ENCODE data around the gene C6orf89.

- no peak for TF ChIP-seq CTCF (IDR thresholded peaks at IDR 0.05)
- TF ChIP-seq EP300 (IDR thresholded peaks at IDR 0.05), result no peak
- TF ChIP-seq POLR2A (IDR thresholded peaks at IDR 0.05), result no peak
- no peak for TF ChIP-seq POLR2AphosphoS5 (IDR thresholded peaks at IDR 0.05)
Observed at GRCh38 chr6:36973190-36973589, 87.4 kb downstream of the C6orf89 start.

Data from suprapubic skin (tissue), 4 donors.